Ecto neural progenitor cell (in vitro differentiated cells): ENCODE data around the gene TMEM218.

Source experiments
- DNase-seq: peaks from one replicate; pipeline ENCODE4 v3.0.0-alpha.2; 2018; ENCODE audit warnings: low spot score

The TMEM218 gene

GRCh38 chr11:125111343-125112207 is at the start of gene TMEM218:
Gene TMEM218 (minus strand): TSS chr11:125111626. CDS start chr11:125102241, 9,385 bp downstream.
- DNase-seq, result peak; percentile 98

GRCh38 chr11:125157953-125158680 is 46.7 kb upstream of the TMEM218 start:
- DNase-seq, result no peak

- no peak for DNase-seq
These were observed 45.8 kb upstream of the TMEM218 start for GRCh38 chr11:125157118-125157733.

GRCh38 chr11:125156346-125157117 is 45.1 kb upstream of the TMEM218 start:
- no peak for DNase-seq

GRCh38 chr11:125155767-125156166 is 44.3 kb upstream of the TMEM218 start:
- no peak for DNase-seq

- no peak for DNase-seq
These were observed 43.6 kb upstream of the TMEM218 start for GRCh38 chr11:125155100-125155444.

- DNase-seq, result no peak
These were observed 43.1 kb upstream of the TMEM218 start for GRCh38 chr11:125154378-125155099.

- DNase-seq, result no peak
These were observed 42.4 kb upstream of the TMEM218 start for GRCh38 chr11:125153837-125154236.

GRCh38 chr11:125148743-125149142 is 37.3 kb upstream of the TMEM218 start:
- DNase-seq, result no peak

- no peak for DNase-seq
These were observed 36.6 kb upstream of the TMEM218 start for GRCh38 chr11:125148011-125148410.

- DNase-seq, result no peak
These were observed 35.9 kb upstream of the TMEM218 start for GRCh38 chr11:125147280-125147679.

GRCh38 chr11:125146232-125146631 is 34.8 kb upstream of the TMEM218 start:
- DNase-seq, result no peak

GRCh38 chr11:125141686-125142535 is 30.5 kb upstream of the TMEM218 start:
- DNase-seq, result peak; percentile 90

GRCh38 chr11:125141178-125141577 is 29.8 kb upstream of the TMEM218 start:
- DNase-seq, result no peak

- DNase-seq, result peak; percentile 58
These were observed 28.8 kb upstream of the TMEM218 start for GRCh38 chr11:125140233-125140632.

- DNase-seq, result peak; percentile 44
These were observed 28.4 kb upstream of the TMEM218 start for GRCh38 chr11:125139778-125140177.

- DNase-seq, result peak; percentile 46
These were observed 27.5 kb upstream of the TMEM218 start for GRCh38 chr11:125138966-125139365.

- DNase-seq, result no peak
These were observed 24.6 kb upstream of the TMEM218 start for GRCh38 chr11:125136001-125136400.

GRCh38 chr11:125132596-125132995 is 21.2 kb upstream of the TMEM218 start:
- no peak for DNase-seq

GRCh38 chr11:125132071-125132470 is 20.6 kb upstream of the TMEM218 start:
- DNase-seq, result no peak
